GM12873 (cell line): ENCODE results near the gene PLAC8L1.

Experiments
- TF ChIP-seq, protein P1 (sequence below): IDR thresholded peaks from 2 replicates; pipeline ENCODE4 v1.5.1; 2012; ENCODE audit warnings: low read depth, mild to moderate bottlenecking, moderate library complexity, low read length, control low read depth; ENCODE audit not compliant: insufficient read depth; ENCODE audit errors: missing control alignments

The PLAC8L1 gene

DNA sequence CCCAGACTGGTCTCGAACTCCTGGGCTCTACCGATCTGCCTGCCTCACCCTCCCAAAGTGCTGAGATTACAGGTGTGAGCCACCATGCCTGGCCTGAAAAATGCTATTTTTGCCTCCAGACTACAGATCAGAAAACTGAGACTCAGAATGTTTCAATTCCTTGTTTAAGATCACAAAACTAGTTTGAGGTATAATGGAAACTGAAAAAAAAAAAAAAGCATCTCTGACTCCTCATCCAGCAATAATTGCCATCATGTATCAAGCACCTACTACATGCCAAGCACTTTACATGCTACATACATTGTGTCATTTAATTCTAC is 35.6 kb downstream of the PLAC8L1 start:
- TF ChIP-seq, protein P1, sequence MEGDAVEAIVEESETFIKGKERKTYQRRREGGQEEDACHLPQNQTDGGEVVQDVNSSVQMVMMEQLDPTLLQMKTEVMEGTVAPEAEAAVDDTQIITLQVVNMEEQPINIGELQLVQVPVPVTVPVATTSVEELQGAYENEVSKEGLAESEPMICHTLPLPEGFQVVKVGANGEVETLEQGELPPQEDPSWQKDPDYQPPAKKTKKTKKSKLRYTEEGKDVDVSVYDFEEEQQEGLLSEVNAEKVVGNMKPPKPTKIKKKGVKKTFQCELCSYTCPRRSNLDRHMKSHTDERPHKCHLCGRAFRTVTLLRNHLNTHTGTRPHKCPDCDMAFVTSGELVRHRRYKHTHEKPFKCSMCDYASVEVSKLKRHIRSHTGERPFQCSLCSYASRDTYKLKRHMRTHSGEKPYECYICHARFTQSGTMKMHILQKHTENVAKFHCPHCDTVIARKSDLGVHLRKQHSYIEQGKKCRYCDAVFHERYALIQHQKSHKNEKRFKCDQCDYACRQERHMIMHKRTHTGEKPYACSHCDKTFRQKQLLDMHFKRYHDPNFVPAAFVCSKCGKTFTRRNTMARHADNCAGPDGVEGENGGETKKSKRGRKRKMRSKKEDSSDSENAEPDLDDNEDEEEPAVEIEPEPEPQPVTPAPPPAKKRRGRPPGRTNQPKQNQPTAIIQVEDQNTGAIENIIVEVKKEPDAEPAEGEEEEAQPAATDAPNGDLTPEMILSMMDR, result no peak

DNA sequence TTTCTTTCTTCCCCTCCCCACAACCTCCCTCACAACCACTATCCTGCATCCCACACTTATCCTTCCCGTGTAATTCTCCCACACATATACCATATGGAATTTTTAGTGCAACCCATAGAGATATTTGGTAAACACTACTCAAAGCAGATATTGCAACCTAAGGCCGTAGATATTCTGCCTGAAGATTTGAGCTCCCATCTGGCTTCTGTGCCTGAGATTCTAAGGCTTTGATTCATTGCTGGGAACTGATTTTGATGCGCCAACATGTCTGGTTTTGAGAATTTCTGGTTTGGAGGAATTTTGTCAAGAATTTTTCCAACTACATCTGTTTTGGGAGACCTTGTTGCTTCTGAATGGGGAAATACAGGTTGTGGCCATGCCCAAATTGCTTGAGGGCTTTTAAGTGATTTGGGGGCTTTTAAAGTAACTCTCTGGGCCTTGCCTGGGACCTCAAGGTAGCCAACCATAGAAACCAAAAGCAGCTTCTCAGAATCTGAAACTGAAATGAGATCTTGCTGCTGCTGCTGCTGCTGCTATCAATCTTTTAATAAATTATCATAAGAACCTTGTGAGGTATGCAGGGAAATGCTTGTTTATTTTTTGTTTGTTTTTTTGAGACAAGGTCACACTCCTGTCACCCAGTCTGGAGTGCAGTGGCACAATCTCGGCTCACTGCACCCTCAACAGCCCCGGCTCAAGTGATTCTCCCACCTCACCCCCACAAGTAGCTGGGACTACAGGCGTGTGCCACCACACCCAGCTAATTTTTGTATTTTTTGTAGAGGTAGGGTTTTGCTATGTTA is 36.2 kb downstream of the PLAC8L1 start:
- TF ChIP-seq, protein P1, result no peak

DNA sequence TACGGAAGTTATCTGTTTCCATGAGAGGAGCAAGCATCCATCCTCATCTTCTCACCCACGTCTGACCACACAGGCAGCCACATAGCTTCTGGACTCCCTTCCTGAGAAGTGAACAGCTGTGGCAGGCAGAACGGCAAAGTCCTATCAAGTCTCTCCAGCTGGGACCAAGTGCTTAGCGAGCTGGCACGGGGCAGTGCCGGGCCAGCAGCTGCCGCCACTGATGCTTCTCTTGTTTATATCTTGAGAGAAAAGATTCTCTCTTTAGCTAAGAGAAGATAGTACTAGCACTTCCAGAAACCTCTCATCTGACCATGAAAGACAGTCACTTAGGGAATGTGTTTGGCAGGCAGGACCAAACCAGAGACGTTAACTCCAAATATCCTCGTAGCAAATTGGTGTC is 37.2 kb downstream of the PLAC8L1 start:
- TF ChIP-seq, protein P1, result no peak

DNA sequence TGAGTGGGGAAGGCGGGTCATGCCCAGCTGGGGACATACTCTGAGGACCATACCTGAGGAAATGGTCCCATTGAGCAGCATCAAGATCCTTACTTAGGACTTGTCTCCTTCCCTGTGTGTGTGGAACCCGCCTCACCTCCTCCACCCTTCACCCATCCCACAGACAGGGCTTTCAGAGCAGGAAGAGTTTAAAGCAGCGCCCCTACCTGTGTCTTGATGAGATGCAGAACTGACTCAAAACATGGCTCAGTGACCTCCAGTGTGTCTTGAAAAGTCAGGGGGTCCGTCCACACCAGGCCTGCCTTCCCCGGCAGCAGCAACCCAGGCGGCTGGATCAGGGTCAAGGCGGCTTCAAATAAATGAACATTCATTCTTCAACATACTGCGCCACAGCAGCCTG is 38.4 kb downstream of the PLAC8L1 start:
- TF ChIP-seq, protein P1, result no peak

DNA sequence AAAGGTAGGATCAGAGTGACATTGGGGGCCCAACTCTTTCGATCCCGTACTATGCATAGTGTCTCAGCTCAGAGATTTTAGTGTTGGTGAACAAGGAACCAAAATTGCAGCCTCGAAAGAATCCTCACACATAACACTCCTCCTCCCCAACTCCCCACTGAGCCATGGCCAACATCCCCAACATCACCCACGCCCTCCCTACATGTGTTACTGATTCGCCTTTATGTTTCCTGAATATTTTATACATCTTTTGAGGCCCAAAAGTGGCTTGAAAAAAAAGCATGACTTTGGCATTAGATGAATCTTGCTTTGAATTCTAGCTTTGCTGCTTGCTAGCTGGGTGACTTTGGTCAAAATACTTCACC is 45.2 kb downstream of the PLAC8L1 start:
- TF ChIP-seq, protein P1, result no peak

DNA sequence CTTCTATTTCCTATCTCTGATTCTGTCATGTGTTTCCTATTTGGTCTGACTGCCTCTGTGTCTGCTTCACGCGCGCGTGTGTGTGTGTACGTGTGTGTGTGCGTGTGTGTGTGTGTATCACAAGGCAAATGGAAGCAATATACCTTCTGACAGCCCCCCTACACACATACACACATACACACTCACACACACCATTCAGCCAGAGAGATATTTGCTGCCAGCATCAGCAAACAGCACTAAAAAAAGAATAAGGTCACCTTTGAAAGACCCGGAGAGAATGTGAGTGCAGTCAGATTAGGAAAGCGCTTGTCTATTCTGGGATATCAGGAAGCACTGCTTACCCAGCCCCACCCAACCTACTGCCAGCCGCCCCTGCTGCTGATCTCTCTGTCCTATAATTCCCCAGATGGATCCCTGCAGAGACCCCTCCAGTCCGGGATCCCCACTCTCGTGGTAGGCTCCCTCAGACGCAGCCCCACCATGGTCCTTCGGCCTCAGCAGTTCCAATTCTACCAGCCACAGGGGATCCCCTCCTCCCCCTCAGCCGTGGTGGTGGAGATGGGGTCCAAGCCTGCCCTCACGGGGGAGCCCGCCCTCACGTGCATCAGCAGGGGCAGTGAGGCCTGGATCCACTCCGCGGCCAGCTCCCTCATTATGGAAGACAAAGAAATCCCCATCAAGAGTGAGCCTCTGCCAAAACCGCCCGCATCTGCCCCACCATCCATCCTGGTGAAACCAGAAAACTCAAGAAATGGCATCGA is 45.7 kb downstream of the PLAC8L1 start:
- TF ChIP-seq, protein P1, result no peak

DNA sequence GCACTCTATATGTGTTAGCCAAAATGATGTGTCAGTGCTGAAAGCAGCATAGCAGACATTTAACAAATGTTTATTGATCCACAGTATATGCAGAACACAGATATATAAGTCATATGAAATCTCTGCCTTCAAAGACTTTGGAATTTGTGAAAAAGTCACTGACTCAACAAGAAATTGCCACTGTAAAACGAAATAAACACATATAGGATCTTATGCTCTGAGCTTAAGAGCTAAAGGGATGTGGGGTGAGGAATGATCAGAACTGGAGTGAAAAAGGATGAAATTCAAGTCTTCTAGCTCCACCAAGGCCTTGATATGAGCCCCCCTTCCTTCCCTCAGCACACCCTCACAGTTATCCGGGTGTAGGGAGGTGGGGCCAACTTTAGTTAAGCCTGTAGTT is 49.9 kb downstream of the PLAC8L1 start:
- TF ChIP-seq, protein P1, result no peak
